Osteoblast (primary cell): ENCODE measurements around the gene GP5. TPM values are rescaled to one million over a fixed set of nuclear protein-coding genes. Genes with fewer than 3 reads are reported as not detected.

Source experiments
- DNase-seq: peaks from one replicate; pipeline ENCODE4 v3.0.0; 2011; ENCODE audit warnings: low spot score, mixed read lengths; ENCODE audit not compliant: insufficient read length; ENCODE audit errors: missing footprints
- H2AFZ ChIP-seq: 2 replicates; pipeline ENCODE4 v1.6.0; 2011; ENCODE audit warnings: mild to moderate bottlenecking, low read length
- H3K27ac ChIP-seq: 2 replicates; pipeline ENCODE4 v1.5.1; 2011; ENCODE audit warnings: mild to moderate bottlenecking, low read depth, low read length, moderate library complexity
- H3K27me3 ChIP-seq: 2 replicates; pipeline ENCODE4 v1.6.0; 2012; ENCODE audit warnings: mild to moderate bottlenecking, control low read depth, inconsistent platforms, low read length, moderate library complexity; ENCODE audit not compliant: insufficient read depth
- H3K36me3 ChIP-seq: 2 replicates; pipeline ENCODE4 v1.5.1; 2011; ENCODE audit warnings: mild to moderate bottlenecking, low read length, control low read depth, moderate library complexity; ENCODE audit not compliant: insufficient read depth
- H3K4me1 ChIP-seq: 2 replicates; pipeline ENCODE4 v1.5.1; 2011; ENCODE audit warnings: mild to moderate bottlenecking, low read length, control low read depth, moderate library complexity; ENCODE audit not compliant: insufficient read depth
- H3K4me2 ChIP-seq: 2 replicates; pipeline ENCODE4 v1.6.0; 2011; ENCODE audit warnings: mild to moderate bottlenecking, low read length; ENCODE audit not compliant: insufficient read depth
- H3K4me3 ChIP-seq: fragments of 200-600 bp; sonication (generic); 3 replicates; pipeline ENCODE4 v1.5.1; 2012; ENCODE audit warnings: mild to moderate bottlenecking, low read length, inconsistent platforms; ENCODE audit not compliant: insufficient read depth
- H3K79me2 ChIP-seq: 2 replicates; pipeline ENCODE4 v1.6.0; 2012; ENCODE audit warnings: mild to moderate bottlenecking, low read length, control low read depth, inconsistent platforms; ENCODE audit not compliant: insufficient read depth
- H3K9me3 ChIP-seq: 2 replicates; pipeline ENCODE4 v1.5.1; 2011; ENCODE audit warnings: low read depth, low read length, control low read depth
- H4K20me1 ChIP-seq: 2 replicates; pipeline ENCODE4 v1.6.0; 2012; ENCODE audit warnings: mild to moderate bottlenecking, low read length, control low read depth; ENCODE audit not compliant: insufficient read depth
- total RNA-seq: library from RNA; depleted of rRNA; stranded (reverse); fragments of >200 nt; gene quantifications from 2 replicates; pipeline ENCODE4 v1.2.3, GENCODE V29; 2012
- TF ChIP-seq, protein P1 (sequence below): IDR thresholded peaks from 2 replicates; pipeline ENCODE4 v1.5.1; 2011; ENCODE audit warnings: mild to moderate bottlenecking, low read depth, low read length, moderate library complexity; ENCODE audit errors: extremely low read depth

GP5 gene
- total RNA-seq, 1 donor = 0.36 TPM

DNA sequence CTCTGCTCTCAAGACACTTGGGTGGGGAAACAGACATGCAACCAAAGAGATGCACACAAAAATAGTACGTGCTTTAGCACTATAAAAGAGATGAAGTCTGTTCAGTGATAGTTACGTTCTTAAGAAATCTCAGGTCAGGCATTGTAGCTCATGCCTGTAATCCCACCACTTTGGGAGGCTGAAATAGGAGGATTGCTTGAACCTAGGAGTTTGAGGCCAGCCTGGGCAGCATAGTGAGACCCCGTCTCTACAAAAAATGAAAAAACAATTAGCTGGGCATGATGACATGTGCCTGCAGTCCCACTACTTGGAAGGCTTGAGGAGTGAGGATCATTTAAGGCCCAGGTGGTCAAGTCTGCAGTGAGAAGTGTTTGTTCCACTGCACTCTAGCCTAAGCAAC, 35.4 kb upstream of the GP5 start:
- DNase-seq = no peak
- Histone ChIP-seq H2AFZ (no peak overlapping the region), H3K4me3 (no peak overlapping the region), H4K20me1 (peaks cover 4% of the 10 kb centered on the region), H3K79me2 (peaks cover 45% of the 10 kb centered on the region), H3K27ac (no peak overlapping the region), H3K4me2 (no peak overlapping the region), H3K4me1 (no peaks in the 10 kb centered on the region), H3K36me3 (peaks cover 94% of the 10 kb centered on the region), H3K9me3 (no peaks in the 10 kb centered on the region), H3K27me3 (no peaks in the 10 kb centered on the region)
- TF ChIP-seq, protein P1, sequence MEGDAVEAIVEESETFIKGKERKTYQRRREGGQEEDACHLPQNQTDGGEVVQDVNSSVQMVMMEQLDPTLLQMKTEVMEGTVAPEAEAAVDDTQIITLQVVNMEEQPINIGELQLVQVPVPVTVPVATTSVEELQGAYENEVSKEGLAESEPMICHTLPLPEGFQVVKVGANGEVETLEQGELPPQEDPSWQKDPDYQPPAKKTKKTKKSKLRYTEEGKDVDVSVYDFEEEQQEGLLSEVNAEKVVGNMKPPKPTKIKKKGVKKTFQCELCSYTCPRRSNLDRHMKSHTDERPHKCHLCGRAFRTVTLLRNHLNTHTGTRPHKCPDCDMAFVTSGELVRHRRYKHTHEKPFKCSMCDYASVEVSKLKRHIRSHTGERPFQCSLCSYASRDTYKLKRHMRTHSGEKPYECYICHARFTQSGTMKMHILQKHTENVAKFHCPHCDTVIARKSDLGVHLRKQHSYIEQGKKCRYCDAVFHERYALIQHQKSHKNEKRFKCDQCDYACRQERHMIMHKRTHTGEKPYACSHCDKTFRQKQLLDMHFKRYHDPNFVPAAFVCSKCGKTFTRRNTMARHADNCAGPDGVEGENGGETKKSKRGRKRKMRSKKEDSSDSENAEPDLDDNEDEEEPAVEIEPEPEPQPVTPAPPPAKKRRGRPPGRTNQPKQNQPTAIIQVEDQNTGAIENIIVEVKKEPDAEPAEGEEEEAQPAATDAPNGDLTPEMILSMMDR = no peak

DNA sequence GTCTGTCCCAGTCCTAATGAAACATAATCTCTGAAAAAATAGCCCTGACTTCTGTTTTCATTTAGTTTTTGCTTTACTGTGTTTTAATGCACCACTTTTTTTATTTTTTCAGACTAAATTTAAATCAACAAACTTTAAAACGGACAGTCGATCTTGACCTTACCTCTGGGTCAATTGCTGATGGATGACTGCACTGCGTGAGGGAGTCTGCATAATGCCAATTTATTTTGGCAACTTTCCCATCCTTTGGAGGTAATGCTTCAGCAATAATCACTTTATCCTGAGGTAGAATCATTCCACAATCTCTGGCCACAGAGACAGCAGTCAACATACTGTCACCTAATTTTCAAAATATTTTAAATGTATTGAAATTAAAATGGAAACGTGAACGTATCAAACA, 32.5 kb upstream of the GP5 start:
- H3K27ac ChIP-seq = no peak overlapping the region
- H2AFZ ChIP-seq = no peak overlapping the region
- no peaks in the 10 kb centered on the region for H3K4me1 ChIP-seq
- H3K36me3 ChIP-seq = peaks cover 92% of the 10 kb centered on the region
- H3K79me2 ChIP-seq = peaks cover 40% of the 10 kb centered on the region
- H3K4me3 ChIP-seq = no peak overlapping the region
- no peak overlapping the region for H3K4me2 ChIP-seq
- TF ChIP-seq, protein P1 = no peak
- H3K9me3 ChIP-seq = no peaks in the 10 kb centered on the region
- H4K20me1 ChIP-seq = peaks cover 4% of the 10 kb centered on the region
- no peaks in the 10 kb centered on the region for H3K27me3 ChIP-seq
- DNase-seq = no peak

DNA sequence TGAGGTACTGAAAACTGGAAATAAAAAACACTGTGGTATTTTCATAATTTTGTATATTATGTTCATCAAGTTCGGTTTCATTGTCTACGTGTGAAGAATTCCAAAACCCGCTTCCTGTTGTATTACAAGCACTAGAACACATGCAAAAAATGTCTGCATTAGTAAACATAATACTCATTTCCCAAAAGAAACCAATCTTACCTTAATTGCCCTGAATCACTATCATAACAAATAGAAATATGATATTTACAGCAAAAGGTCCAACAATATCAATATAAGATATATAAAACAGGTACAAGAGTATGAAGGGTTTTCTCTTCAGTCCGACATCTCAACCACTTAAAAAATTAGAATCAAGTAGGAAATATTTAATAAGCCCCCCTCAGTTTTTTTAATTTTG, 26.3 kb upstream of the GP5 start:
- Histone ChIP-seq H3K79me2 (peaks cover 29% of the 10 kb centered on the region), H2AFZ (no peak overlapping the region), H3K27ac (no peak overlapping the region), H4K20me1 (peaks cover 21% of the 10 kb centered on the region), H3K4me3 (no peak overlapping the region), H3K9me3 (no peaks in the 10 kb centered on the region), H3K4me1 (peaks cover 11% of the 10 kb centered on the region), H3K36me3 (peaks cover 73% of the 10 kb centered on the region), H3K27me3 (no peaks in the 10 kb centered on the region), H3K4me2 (no peak overlapping the region)
- TF ChIP-seq, protein P1 = no peak
- DNase-seq = no peak

DNA sequence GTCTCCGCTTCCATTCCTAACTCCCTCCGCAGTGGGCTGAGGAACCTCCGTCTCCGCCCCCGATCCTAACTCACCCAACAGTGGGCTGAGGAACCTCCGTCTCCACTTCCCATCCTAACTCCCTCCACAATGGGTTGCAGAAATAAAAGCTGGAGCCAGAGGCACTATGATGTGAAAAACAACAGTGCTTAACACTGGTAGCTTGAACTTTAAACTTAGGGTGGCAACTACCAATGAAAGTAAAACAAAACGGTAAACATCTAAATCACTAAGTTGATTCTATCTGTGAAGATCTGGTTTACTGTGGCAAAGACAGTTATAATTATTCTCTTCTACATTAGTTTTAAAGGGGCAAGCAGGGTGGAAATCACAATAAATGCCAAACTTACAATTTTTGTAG, 25.9 kb upstream of the GP5 start:
- Histone ChIP-seq H3K4me2 (no peak overlapping the region), H3K9me3 (no peaks in the 10 kb centered on the region), H3K36me3 (peaks cover 73% of the 10 kb centered on the region), H3K4me1 (peaks cover 11% of the 10 kb centered on the region), H4K20me1 (peaks cover 21% of the 10 kb centered on the region), H2AFZ (no peak overlapping the region), H3K4me3 (no peak overlapping the region), H3K79me2 (peaks cover 31% of the 10 kb centered on the region), H3K27me3 (no peaks in the 10 kb centered on the region), H3K27ac (no peak overlapping the region)
- TF ChIP-seq, protein P1 = no peak
- no peak for DNase-seq
